Spleen (tissue), 7 donors: ENCODE measurements around the gene FAT1.

Source experiments
- CTCF ChIP-seq, 11 experiments: fragments of 200-600 bp in 7 of 11; fragments of 450-650 bp in 4 of 11; sonication (generic) in 4 of 11; IDR thresholded peaks in 8 of 11; conservative IDR thresholded peaks in 3 of 11; 1 replicate in 7 of 11; 2 replicates in 4 of 11; pipeline versions ENCODE4 v1.4.0 to v1.8.0; 2016 to 2021; ENCODE audit warnings: antibody characterized with exemption in 11 of 11, inconsistent platforms in 4 of 11, mild to moderate bottlenecking in 1 of 11
- POLR2A ChIP-seq, 3 donors: fragments of 450-650 bp; IDR thresholded peaks; one replicate each; pipeline ENCODE4 v1.5.1; 2017; ENCODE audit warnings: antibody characterized with exemption in 3 of 3, mild to moderate bottlenecking in 1 of 3
- POLR2AphosphoS5 ChIP-seq, 3 donors: sonication (generic); formaldehyde crosslinking; IDR thresholded peaks; one replicate each; pipeline ENCODE4 v1.5.1; 2017; ENCODE audit warnings: antibody characterized with exemption in 3 of 3
- donor health status: DM: no; HTN: no; CAD: no; lungs with moderate emphysema.
- donor health status: DM: no; HTN: no; CAD: no.
- donor health status: DM: no; HTN: no; CAD: no.

- TF ChIP-seq POLR2AphosphoS5 (IDR thresholded peaks at IDR 0.05) (no peak), CTCF (IDR thresholded peaks at IDR 0.05 in 8 of 11, conservative IDR thresholded peaks at IDR 0.05 in 3 of 11) (no peak), POLR2A (IDR thresholded peaks at IDR 0.05) (no peak)
Observed at GRCh38 chr4:186688150-186688943, 35.3 kb downstream of the FAT1 start.
